ENCODE results near the gene MXD4.

The MXD4 gene

DNA sequence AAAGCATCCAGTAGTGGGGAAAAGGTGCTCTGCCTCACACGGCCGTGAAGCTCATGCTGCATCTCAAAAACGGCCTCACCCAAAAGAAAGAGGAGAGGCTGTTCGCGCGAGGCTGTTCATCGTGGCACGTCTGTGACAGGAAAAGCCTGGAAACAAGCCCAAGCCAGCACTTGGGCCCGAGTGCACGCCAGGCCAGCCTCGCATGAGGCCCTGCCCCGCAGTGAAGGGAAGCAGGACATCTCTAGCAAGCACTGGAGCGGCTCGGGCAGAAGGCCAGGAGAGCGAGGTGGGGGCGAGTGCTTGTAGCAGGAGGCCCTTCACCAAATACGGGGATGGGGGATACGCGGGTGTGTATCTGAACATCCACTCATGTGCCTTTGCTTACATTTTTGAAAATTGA lies 39.9 kb upstream of the MXD4 start:
- H3K4me1 ChIP-seq (ENCODE audit: low read depth, poor library complexity, severe bottlenecking): no peaks in the 10 kb centered on the region
- no peaks in the 10 kb centered on the region for H3K27me3 ChIP-seq (ENCODE audit: insufficient read depth, low read depth)
- no peaks in the 10 kb centered on the region for H4K20me1 ChIP-seq (ENCODE audit: insufficient read depth)
- no peak overlapping the region for H3K4me3 ChIP-seq (IDR thresholded peaks at IDR 0.05; ENCODE audit: insufficient read depth, low read depth, low read length)
- TF ChIP-seq, protein P1, sequence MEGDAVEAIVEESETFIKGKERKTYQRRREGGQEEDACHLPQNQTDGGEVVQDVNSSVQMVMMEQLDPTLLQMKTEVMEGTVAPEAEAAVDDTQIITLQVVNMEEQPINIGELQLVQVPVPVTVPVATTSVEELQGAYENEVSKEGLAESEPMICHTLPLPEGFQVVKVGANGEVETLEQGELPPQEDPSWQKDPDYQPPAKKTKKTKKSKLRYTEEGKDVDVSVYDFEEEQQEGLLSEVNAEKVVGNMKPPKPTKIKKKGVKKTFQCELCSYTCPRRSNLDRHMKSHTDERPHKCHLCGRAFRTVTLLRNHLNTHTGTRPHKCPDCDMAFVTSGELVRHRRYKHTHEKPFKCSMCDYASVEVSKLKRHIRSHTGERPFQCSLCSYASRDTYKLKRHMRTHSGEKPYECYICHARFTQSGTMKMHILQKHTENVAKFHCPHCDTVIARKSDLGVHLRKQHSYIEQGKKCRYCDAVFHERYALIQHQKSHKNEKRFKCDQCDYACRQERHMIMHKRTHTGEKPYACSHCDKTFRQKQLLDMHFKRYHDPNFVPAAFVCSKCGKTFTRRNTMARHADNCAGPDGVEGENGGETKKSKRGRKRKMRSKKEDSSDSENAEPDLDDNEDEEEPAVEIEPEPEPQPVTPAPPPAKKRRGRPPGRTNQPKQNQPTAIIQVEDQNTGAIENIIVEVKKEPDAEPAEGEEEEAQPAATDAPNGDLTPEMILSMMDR (conservative IDR thresholded peaks at IDR 0.05; ENCODE audit: low read depth, low read length): no peak
- no peaks in the 10 kb centered on the region for H3K79me2 ChIP-seq (ENCODE audit: insufficient read depth, low read depth)
- H3K4me2 ChIP-seq: no peak overlapping the region
- H2AFZ ChIP-seq (ENCODE audit: low read depth): no peak overlapping the region
- no peak overlapping the region for H3K27ac ChIP-seq
- H3K9ac ChIP-seq: no peak overlapping the region
- no peaks in the 10 kb centered on the region for H3K36me3 ChIP-seq (ENCODE audit: insufficient read depth)

DNA sequence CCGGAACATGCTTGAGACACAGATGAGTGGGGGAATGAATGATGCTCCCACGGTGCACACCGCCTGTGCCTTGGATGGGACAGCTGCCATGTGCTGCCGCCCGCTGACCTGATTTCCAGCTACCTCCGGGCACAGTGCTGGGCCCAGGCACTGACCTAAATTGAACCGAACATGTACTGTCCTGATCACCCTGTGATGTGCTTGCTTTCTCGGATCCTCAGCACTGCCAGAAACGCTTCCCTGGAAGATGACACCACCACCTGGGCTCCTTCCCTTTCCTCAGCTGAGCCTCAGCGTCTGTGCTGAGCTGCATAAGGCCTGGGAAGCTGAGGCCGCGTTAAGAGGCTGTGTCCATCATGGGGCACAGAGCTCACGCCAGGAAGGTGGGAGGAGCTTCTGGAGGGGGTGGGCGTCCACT lies 39.3 kb upstream of the MXD4 start:
- Histone ChIP-seq H3K4me2 (no peak overlapping the region), H3K27ac (no peak overlapping the region), H3K79me2 (ENCODE audit: insufficient read depth, low read depth) (no peaks in the 10 kb centered on the region), H3K4me3 (IDR thresholded peaks at IDR 0.05; ENCODE audit: insufficient read depth, low read depth, low read length) (no peak overlapping the region), H2AFZ (ENCODE audit: low read depth) (no peak overlapping the region), H3K9ac (no peak overlapping the region), H3K4me1 (ENCODE audit: low read depth, poor library complexity, severe bottlenecking) (no peaks in the 10 kb centered on the region), H4K20me1 (ENCODE audit: insufficient read depth) (no peaks in the 10 kb centered on the region), H3K36me3 (ENCODE audit: insufficient read depth) (no peaks in the 10 kb centered on the region), H3K27me3 (ENCODE audit: insufficient read depth, low read depth) (no peaks in the 10 kb centered on the region)
- TF ChIP-seq, protein P1 (conservative IDR thresholded peaks at IDR 0.05; ENCODE audit: low read depth, low read length): no peak

DNA sequence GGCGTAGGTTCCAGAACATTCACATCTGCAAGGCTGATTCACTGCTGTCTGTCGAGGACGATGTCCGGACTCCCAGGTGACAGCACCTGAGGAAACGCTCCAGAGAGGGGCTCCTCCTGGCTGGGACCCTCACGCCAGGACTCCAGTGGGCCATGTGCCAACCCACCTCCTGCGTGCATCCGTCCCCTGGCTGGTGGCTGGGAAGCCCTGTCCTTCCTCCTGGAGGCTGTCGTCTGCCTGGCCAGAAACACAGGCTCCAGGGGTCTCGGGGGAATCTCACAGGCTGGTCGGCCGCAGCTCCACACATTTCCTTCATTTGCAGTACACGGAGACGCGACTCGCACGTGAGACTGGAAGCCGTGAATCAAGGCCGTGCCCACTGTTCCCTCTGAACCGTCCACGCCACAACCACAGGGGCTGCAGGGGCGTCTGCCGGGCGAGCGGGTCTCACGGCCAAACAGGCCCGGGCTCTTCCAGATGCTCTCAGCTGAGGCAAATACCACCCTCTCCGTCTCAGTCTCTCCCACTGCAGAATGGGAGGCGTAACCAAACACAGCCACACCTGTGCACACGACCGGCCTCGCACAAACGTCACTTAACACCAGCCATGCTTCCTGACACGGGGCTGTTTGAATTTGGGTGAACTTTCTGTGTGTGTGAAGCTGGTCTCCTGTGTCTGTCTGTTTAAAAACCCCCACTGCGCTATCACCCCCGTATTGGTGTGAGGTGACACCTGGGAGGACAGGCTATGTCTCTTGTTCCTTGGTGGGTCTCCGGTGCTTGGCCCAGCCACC lies 38.7 kb upstream of the MXD4 start:
- Histone ChIP-seq H3K79me2 (ENCODE audit: insufficient read depth, low read depth) (no peaks in the 10 kb centered on the region), H3K27ac (no peak overlapping the region), H3K4me3 (IDR thresholded peaks at IDR 0.05; ENCODE audit: insufficient read depth, low read depth, low read length) (no peak overlapping the region), H3K36me3 (ENCODE audit: insufficient read depth) (no peaks in the 10 kb centered on the region), H3K27me3 (ENCODE audit: insufficient read depth, low read depth) (no peaks in the 10 kb centered on the region), H3K9ac (no peak overlapping the region), H3K4me2 (no peak overlapping the region), H2AFZ (ENCODE audit: low read depth) (no peak overlapping the region), H3K4me1 (ENCODE audit: low read depth, poor library complexity, severe bottlenecking) (no peaks in the 10 kb centered on the region), H4K20me1 (ENCODE audit: insufficient read depth) (no peaks in the 10 kb centered on the region)
- TF ChIP-seq, protein P1 (conservative IDR thresholded peaks at IDR 0.05; ENCODE audit: low read depth, low read length): no peak

DNA sequence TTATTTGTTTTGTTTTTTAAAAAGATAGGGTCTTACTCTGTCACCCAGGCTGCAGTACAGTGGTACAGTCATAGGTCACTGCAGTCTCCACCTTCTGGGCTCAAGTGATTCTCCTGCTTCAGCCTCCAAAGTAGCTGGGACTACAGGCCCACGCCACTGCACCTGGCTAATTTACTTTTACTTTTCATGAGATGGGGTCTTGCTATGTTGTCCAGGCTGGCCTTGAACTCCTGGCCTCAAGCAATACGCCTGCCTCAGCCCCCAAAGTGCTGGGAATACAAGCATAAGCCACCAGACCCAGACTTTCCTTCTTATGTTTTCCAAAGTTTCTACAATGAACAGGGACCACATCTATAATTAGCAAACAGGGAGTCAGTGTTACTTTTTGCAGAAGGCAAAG lies 37.9 kb upstream of the MXD4 start:
- Histone ChIP-seq H4K20me1 (ENCODE audit: insufficient read depth) (no peaks in the 10 kb centered on the region), H3K9ac (no peak overlapping the region), H3K36me3 (ENCODE audit: insufficient read depth) (no peaks in the 10 kb centered on the region), H3K4me3 (IDR thresholded peaks at IDR 0.05; ENCODE audit: insufficient read depth, low read depth, low read length) (no peak overlapping the region), H2AFZ (ENCODE audit: low read depth) (no peak overlapping the region), H3K79me2 (ENCODE audit: insufficient read depth, low read depth) (no peaks in the 10 kb centered on the region), H3K4me2 (no peak overlapping the region), H3K4me1 (ENCODE audit: low read depth, poor library complexity, severe bottlenecking) (no peaks in the 10 kb centered on the region), H3K27ac (no peak overlapping the region), H3K27me3 (ENCODE audit: insufficient read depth, low read depth) (no peaks in the 10 kb centered on the region)
- TF ChIP-seq, protein P1 (conservative IDR thresholded peaks at IDR 0.05; ENCODE audit: low read depth, low read length): no peak

Measured in KMS-11 (cell line).